Mesothelial cell of epicardium (in vitro differentiated cells): ENCODE measurements around the gene RELT. TPM values are rescaled to one million over a fixed set of nuclear protein-coding genes. Genes with fewer than 3 reads are reported as not detected.

Experiments
- DNase-seq, 2 experiments: peaks; one replicate each; pipeline ENCODE4 v3.0.0; 2021; ENCODE audit warnings: low spot score in 2 of 2; ENCODE audit not compliant: unreplicated experiment in 2 of 2
- H3K27ac Mint-ChIP-seq: 2 replicates; pipeline ENCODE4 v1.8.0; 2021; ENCODE audit warnings: mixed read lengths
- H3K27me3 Mint-ChIP-seq: 2 replicates; pipeline ENCODE4 v1.8.0; 2021; ENCODE audit warnings: low read depth, mixed read lengths
- H3K36me3 Mint-ChIP-seq: 2 replicates; pipeline ENCODE4 v1.8.0; 2021; ENCODE audit warnings: mixed read lengths
- H3K4me1 Mint-ChIP-seq: 2 replicates; pipeline ENCODE4 v1.8.0; 2021; ENCODE audit warnings: mixed read lengths
- H3K4me3 Mint-ChIP-seq: 2 replicates; pipeline ENCODE4 v1.8.0; 2021; ENCODE audit warnings: mild to moderate bottlenecking, moderate library complexity, mixed read lengths
- H3K9me3 Mint-ChIP-seq: 2 replicates; pipeline ENCODE4 v1.8.0; 2021; ENCODE audit warnings: mixed read lengths
- total RNA-seq: library from RNA; stranded (reverse); gene quantifications from 3 replicates; pipeline ENCODE4 v1.2.1, GENCODE V29; 2021
- TF ChIP-seq, protein P1 (sequence below): fragments of 200-600 bp; sonication (generic); IDR thresholded peaks from one replicate; pipeline ENCODE4 v1.5.0; 2021; ENCODE audit warnings: antibody characterized with exemption; ENCODE audit not compliant: unreplicated experiment

The RELT gene
- total RNA-seq, 1 donor from 2014 or later, result 5.1 TPM

DNA sequence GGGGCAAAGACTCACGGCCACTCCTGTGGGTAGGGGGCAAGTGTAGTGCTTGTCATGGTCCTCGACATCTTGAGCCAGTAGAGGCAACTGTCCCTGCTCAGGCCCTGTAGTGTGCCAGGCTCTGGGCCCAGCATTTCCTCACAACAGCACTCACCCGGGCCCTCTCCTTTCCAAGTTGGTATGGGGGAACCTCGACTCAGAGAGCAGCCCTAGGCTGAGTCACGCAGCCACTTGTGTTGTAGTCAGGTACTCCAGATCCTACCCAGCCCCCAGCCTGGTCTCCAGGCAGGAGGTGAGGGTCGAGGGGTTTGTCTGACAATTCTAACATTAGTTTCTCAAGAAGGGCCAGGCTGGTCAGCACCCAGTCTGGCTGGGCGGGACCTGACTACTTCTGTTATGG, 4.1 kb downstream of the RELT start:
- H3K27me3 Mint-ChIP-seq, result no peaks in the 10 kb centered on the region
- no peak for DNase-seq
- TF ChIP-seq, protein P1, sequence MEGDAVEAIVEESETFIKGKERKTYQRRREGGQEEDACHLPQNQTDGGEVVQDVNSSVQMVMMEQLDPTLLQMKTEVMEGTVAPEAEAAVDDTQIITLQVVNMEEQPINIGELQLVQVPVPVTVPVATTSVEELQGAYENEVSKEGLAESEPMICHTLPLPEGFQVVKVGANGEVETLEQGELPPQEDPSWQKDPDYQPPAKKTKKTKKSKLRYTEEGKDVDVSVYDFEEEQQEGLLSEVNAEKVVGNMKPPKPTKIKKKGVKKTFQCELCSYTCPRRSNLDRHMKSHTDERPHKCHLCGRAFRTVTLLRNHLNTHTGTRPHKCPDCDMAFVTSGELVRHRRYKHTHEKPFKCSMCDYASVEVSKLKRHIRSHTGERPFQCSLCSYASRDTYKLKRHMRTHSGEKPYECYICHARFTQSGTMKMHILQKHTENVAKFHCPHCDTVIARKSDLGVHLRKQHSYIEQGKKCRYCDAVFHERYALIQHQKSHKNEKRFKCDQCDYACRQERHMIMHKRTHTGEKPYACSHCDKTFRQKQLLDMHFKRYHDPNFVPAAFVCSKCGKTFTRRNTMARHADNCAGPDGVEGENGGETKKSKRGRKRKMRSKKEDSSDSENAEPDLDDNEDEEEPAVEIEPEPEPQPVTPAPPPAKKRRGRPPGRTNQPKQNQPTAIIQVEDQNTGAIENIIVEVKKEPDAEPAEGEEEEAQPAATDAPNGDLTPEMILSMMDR, result no peak
- no peak overlapping the region for H3K27ac Mint-ChIP-seq
- no peaks in the 10 kb centered on the region for H3K9me3 Mint-ChIP-seq
- peaks cover 25% of the 10 kb centered on the region for H3K4me1 Mint-ChIP-seq
- no peak overlapping the region for H3K4me3 Mint-ChIP-seq
- H3K36me3 Mint-ChIP-seq, result no peaks in the 10 kb centered on the region

DNA sequence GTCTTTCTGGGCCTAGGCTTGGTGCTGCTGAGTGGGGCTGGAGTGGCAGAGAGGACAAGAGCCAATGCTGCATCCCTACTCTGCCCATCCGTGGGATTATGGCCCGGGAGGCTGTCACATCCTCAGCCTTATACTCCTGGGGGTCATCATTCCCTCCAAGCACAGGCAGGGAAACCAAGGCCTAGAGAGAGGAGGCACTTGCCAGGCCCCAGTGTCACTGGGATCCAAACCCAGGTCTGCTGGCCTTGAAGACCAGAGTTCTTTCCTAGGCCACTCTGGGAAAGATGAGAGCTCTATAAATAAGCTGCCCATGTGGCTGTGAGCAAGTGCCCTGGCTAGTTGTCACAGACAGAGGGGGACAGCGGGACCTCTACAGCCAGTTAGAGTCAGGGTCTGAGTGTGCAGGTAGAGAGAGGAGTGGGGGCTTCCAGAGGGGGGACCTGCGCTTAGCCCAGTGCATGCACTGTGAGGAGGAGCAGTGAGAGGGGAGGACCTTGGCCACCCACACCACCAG, 4.8 kb downstream of the RELT start:
- Mint-ChIP-seq H3K4me1 (peaks cover 25% of the 10 kb centered on the region), H3K36me3 (no peaks in the 10 kb centered on the region)

DNA sequence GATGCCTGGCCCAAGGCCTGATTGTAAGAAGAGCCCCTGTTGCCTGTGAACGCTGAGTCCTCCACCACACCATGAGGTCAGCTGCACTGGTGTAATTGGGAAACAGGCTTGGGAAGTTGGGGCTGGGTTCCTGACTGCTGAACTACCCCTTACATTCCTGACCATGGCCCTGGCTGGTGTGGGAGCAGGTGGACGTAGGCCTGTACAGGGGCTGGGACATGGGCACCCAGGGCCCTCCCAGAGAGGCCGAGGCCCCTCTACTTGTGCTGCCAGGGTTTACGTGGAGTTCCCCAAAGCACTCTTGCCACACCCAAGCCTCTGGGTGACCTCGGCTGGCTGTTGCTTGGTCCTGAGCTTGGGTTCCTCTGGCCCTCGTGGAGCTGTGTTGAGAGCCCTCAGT, 5.4 kb downstream of the RELT start:
- TF ChIP-seq, protein P1, result no peak
- H3K27me3 Mint-ChIP-seq, result no peaks in the 10 kb centered on the region
- H3K4me1 Mint-ChIP-seq, result peaks cover 30% of the 10 kb centered on the region
- no peak overlapping the region for H3K27ac Mint-ChIP-seq
- no peaks in the 10 kb centered on the region for H3K36me3 Mint-ChIP-seq
- no peak overlapping the region for H3K4me3 Mint-ChIP-seq
- H3K9me3 Mint-ChIP-seq, result no peaks in the 10 kb centered on the region
- no peak for DNase-seq

More for the DNA sequence above, 4.8 kb downstream of the RELT start:
- TF ChIP-seq, protein P1, result no peak
- no peak overlapping the region for H3K27ac Mint-ChIP-seq
- H3K27me3 Mint-ChIP-seq, result no peaks in the 10 kb centered on the region
- no peak for DNase-seq
- no peak overlapping the region for H3K4me3 Mint-ChIP-seq
- no peaks in the 10 kb centered on the region for H3K9me3 Mint-ChIP-seq

DNA sequence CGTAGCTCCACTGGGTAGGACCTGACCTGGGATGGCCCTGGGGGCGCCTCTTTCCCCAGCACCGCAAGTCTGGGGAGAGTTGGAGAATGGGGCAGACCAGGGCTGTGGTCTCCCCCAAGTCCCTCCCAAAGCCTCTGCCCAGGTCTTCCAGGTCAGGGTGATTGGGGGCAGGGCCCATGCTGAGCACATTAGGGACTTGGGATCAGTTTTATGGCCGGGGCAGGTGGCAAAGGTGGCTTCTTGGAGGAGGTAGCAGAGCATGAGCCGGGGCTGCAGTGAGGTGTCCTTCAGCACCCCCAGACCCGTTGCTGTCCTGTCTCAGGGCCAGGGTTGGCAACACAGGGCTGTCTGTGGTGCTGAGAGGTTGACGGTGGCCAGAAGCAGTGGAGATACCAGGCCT, 6.0 kb downstream of the RELT start:
- Mint-ChIP-seq H3K9me3 (no peaks in the 10 kb centered on the region), H3K27ac (no peak overlapping the region), H3K36me3 (no peaks in the 10 kb centered on the region), H3K4me1 (peaks cover 29% of the 10 kb centered on the region), H3K4me3 (no peak overlapping the region), H3K27me3 (no peaks in the 10 kb centered on the region)
- TF ChIP-seq, protein P1, result no peak
- DNase-seq, result no peak

DNA sequence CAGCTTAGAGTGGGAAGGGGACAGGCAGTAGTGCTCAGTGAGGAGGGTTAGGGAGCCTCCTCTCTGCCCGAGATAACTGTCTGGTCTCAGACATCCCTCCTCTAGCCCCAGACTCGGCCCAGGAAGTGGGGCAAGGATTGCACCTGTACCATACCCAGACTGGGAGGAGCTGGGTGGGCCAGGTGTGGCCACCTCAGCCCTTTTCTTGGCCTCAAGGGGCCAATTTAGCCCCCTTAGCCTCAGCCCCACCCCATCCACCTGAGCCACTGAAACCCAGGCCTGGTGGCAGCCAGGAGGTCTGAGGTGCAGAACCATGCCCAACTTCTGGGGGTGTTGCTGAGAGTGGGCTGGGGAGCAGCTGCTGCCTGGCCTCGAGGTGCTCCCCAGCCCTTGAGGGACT, 6.5 kb downstream of the RELT start:
- no peak overlapping the region for H3K4me3 Mint-ChIP-seq
- peaks cover 33% of the 10 kb centered on the region for H3K4me1 Mint-ChIP-seq
- H3K27ac Mint-ChIP-seq, result no peak overlapping the region
- H3K36me3 Mint-ChIP-seq, result no peaks in the 10 kb centered on the region
- no peaks in the 10 kb centered on the region for H3K9me3 Mint-ChIP-seq
- DNase-seq, result no peak
- TF ChIP-seq, protein P1, result no peak
- no peaks in the 10 kb centered on the region for H3K27me3 Mint-ChIP-seq
